ENCODE measurements around the gene PRDM4. TPM values are rescaled to one million over a fixed set of nuclear protein-coding genes. Genes with fewer than 3 reads are reported as not detected.

PRDM4 gene, protein sequence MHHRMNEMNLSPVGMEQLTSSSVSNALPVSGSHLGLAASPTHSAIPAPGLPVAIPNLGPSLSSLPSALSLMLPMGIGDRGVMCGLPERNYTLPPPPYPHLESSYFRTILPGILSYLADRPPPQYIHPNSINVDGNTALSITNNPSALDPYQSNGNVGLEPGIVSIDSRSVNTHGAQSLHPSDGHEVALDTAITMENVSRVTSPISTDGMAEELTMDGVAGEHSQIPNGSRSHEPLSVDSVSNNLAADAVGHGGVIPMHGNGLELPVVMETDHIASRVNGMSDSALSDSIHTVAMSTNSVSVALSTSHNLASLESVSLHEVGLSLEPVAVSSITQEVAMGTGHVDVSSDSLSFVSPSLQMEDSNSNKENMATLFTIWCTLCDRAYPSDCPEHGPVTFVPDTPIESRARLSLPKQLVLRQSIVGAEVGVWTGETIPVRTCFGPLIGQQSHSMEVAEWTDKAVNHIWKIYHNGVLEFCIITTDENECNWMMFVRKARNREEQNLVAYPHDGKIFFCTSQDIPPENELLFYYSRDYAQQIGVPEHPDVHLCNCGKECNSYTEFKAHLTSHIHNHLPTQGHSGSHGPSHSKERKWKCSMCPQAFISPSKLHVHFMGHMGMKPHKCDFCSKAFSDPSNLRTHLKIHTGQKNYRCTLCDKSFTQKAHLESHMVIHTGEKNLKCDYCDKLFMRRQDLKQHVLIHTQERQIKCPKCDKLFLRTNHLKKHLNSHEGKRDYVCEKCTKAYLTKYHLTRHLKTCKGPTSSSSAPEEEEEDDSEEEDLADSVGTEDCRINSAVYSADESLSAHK
- total RNA-seq (100 to 1,000 TPM in 3 of 5 donors, 10 to 100 TPM in 2; 24.6 to 207 (median 104) TPM), polyA plus RNA-seq (10 to 100 TPM in 1 of 3 donors, 1 to 10 TPM in 2; 8.3 to 11.5 (median 9.3) TPM)
- long read RNA-seq, donor 1: 0 reads
- long read RNA-seq, donor 2: 0 reads
- long read RNA-seq, donor 3, full-length matches to known transcripts: 1 of 1 reads
- long read RNA-seq, donor 3, partial matches to known transcripts: 0 of 1 reads
- long read RNA-seq, donor 3, other reads (novel, unspliced or antisense): 0 of 1 reads
- long read RNA-seq, donor 4: 0 reads
- long read RNA-seq, donor 5, full-length matches to known transcripts: 2 of 2 reads
- long read RNA-seq, donor 5, partial matches to known transcripts: 0 of 2 reads
- long read RNA-seq, donor 5, other reads (novel, unspliced or antisense): 0 of 2 reads
- long read RNA-seq, donor 6, full-length matches to known transcripts: 3 of 3 reads
- long read RNA-seq, donor 6, partial matches to known transcripts: 0 of 3 reads
- long read RNA-seq, donor 6, other reads (novel, unspliced or antisense): 0 of 3 reads
- long read RNA-seq, donor 7, full-length matches to known transcripts: 2 of 2 reads
- long read RNA-seq, donor 7, partial matches to known transcripts: 0 of 2 reads
- long read RNA-seq, donor 7, other reads (novel, unspliced or antisense): 0 of 2 reads
- long read RNA-seq, donor 8: 0 reads
- long read RNA-seq, donor 9: 0 reads
- long read RNA-seq, donor 10, full-length matches to known transcripts: 1 of 1 reads
- long read RNA-seq, donor 10, partial matches to known transcripts: 0 of 1 reads
- long read RNA-seq, donor 10, other reads (novel, unspliced or antisense): 0 of 1 reads

DNA sequence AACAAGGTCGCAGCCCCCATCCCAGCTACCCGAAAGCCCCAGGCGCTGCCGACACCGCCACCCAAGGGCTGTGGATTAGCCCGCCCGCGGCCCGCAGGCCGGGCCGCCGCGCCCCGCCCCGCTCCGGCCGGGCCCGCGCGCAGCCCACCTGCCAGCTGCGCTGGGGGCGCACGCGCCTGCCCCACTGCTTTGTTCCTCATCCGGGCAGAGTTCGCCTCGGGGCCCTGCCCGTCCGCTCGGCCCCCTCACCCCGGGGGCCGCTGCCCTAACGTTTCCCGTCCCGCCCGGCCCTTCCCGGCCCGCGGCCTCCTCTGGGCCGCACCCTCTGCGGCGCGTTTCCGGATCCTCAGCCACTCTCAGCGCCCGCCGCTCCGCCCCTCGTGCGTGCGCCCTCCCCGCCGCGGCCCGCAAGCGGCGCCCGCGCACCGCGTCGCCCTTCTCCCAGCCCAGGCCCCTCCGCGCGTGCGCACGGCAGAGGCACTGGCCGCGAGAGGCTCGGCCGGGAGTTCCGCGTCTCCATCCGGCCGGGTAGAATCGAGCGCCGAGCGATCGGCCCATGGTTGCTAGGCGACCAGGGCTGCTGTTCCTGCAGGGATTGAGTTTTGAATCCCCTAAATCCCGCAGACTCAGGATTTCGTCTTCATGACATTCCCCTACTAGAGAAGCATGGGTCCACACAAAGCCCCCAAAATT, at the start of gene PRDM4:
Gene PRDM4 (minus strand): TSS at position 329 of the 693 bp plus-strand sequence. CDS start 622 bp downstream, outside the sequence.
- Histone ChIP-seq H3K9me3 (no peaks in the 10 kb centered on the region), H3K27me3 (no peaks in the 10 kb centered on the region), H3K36me3 (peaks cover 9 to 20% (median 18%) of the 10 kb centered on the region in 4 donors), H3K4me1 (peaks cover 27 to 39% (median 35%) of the 10 kb centered on the region in 4 donors), H3K27ac (peak within 1 kb of the TSS; percentile 73 to 88 (median 82)), H3K4me3 (peak within 1 kb of the TSS; percentile 83 to 92 (median 88))
- intact Hi-C loops (cut with DNase I; ENCODE audit: low total_unique reads): no loop called here
- TF ChIP-seq POLR2AphosphoS5 (IDR thresholded peaks at IDR 0.05) (peak; percentile 83 to 97 (median 93)), EP300 (IDR thresholded peaks at IDR 0.05) (no peak), POLR2A (IDR thresholded peaks at IDR 0.05) (peak in 1 of 4 donors; percentile 17)
- TF ChIP-seq, protein P1, sequence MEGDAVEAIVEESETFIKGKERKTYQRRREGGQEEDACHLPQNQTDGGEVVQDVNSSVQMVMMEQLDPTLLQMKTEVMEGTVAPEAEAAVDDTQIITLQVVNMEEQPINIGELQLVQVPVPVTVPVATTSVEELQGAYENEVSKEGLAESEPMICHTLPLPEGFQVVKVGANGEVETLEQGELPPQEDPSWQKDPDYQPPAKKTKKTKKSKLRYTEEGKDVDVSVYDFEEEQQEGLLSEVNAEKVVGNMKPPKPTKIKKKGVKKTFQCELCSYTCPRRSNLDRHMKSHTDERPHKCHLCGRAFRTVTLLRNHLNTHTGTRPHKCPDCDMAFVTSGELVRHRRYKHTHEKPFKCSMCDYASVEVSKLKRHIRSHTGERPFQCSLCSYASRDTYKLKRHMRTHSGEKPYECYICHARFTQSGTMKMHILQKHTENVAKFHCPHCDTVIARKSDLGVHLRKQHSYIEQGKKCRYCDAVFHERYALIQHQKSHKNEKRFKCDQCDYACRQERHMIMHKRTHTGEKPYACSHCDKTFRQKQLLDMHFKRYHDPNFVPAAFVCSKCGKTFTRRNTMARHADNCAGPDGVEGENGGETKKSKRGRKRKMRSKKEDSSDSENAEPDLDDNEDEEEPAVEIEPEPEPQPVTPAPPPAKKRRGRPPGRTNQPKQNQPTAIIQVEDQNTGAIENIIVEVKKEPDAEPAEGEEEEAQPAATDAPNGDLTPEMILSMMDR (IDR thresholded peaks at IDR 0.05): peak in 2 of 7 experiments; percentile 47 to 49
- WGBS, 5 donors: 0 to 1% (median 0%) methylated on average over 2 to 83 of the region's 83 CpGs
- DNase-seq: peak; percentile 95 to 99

DNA sequence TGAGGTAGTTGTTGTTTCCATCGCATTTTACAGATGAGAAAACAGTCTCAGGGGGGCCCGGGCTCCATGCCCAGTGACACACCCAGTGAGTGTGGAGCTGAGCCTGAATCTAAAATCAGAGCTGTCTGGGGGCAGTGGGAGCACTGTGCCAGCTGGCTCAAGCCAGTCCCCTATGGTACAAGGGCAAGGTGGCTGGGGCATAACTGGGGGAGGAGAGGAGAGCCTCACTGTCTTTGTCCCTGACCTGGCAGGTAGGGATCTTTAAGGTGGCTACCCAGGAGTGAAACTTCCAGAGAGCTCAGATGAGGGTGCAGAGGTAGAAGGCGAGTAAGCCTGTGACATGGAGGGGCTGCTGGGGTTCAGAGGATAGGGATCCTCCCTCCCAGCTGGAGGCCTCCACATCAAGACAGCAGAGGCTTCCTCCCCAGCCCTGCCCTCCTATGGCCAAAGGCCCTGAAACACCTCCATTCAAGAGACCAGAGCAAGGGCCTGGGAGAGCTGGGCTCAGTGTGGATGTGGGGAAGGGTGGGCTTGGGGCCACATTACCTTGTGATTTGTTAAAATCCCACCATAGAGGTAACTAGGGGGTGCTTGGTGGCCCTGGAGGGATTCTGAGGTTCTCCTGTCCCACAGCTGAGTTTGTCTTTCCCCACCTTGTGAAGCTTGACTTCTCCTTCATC, 46.7 kb upstream of the PRDM4 start:
- TF ChIP-seq EP300 (IDR thresholded peaks at IDR 0.05) (no peak), POLR2A (IDR thresholded peaks at IDR 0.05) (no peak), POLR2AphosphoS5 (IDR thresholded peaks at IDR 0.05) (no peak)
- TF ChIP-seq, protein P1 (IDR thresholded peaks at IDR 0.05): no peak
- DNase-seq: no peak
- Histone ChIP-seq H3K4me3 (no peak overlapping the region), H3K27ac (no peak overlapping the region), H3K4me1 (no peaks in the 10 kb centered on the region), H3K36me3 (no peaks in the 10 kb centered on the region), H3K9me3 (no peaks in the 10 kb centered on the region), H3K27me3 (peaks cover 0 to 7% (median 0%) of the 10 kb centered on the region in 3 donors)
- 52 to 86% (median 63%) methylated on average over 3 of the region's 3 CpGs for WGBS, 5 donors
- intact Hi-C loops (cut with DNase I; ENCODE audit: low total_unique reads): no loop called here

DNA sequence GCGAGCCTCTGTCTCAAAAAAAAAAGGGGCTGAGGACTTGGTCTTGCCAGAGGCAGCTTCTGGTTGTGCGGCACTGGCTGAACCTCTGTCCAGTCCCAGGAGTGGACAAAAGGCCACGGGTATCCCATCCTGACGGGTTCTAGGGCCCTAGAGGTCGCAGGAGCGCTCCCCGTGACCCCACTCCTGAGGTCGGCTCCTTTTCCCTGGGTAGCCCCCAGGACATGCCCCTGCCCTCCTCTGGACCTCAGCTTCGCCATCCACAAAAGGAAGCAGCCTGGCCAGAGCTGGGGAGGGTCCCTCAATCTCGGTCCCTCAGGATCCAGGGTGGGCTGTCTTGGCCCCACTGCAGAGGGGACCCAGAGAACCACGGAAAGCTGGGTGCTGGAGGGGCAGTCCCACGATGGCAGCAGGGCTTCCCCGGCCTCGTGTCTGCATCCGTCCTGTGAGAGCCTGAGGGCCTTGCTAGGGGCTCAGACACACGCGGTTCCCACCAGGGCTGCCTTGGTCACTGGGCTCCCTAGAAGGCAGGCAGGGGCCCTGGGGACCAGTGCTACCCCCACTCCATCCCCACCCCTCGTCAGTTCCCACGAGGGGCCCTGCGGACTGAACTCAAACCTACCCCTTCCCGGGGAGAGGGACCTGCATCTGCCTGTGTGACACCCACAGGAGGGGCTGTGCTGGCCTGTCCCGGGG, 44.7 kb upstream of the PRDM4 start:
- TF ChIP-seq POLR2A (IDR thresholded peaks at IDR 0.05) (no peak), POLR2AphosphoS5 (IDR thresholded peaks at IDR 0.05) (no peak), EP300 (IDR thresholded peaks at IDR 0.05) (no peak)
- TF ChIP-seq, protein P1 (IDR thresholded peaks at IDR 0.05): no peak
- H3K9me3 ChIP-seq: no peaks in the 10 kb centered on the region
- no peaks in the 10 kb centered on the region for H3K36me3 ChIP-seq
- WGBS, 5 donors: 77 to 89% (median 87%) methylated on average over 13 to 22 of the region's 22 CpGs
- H3K4me1 ChIP-seq: no peaks in the 10 kb centered on the region
- no peak overlapping the region for H3K4me3 ChIP-seq
- DNase-seq: no peak
- H3K27ac ChIP-seq: no peak overlapping the region
- intact Hi-C loops (cut with DNase I; ENCODE audit: low total_unique reads): no loop called here
- peaks cover 0 to 7% (median 0%) of the 10 kb centered on the region in 3 donors for H3K27me3 ChIP-seq
